OCI-LY1 (cell line): ENCODE results near the gene VTI1A.

Experiments
- CTCF ChIP-seq: fragments of 200-600 bp; sonication (generic), shearing (Covaris generic); IDR thresholded peaks from 2 replicates; pipeline ENCODE4 v1.5.1; 2017; ENCODE audit warnings: mild to moderate bottlenecking, antibody characterized with exemption, low read length, moderate library complexity, mixed read lengths
- EZH2 ChIP-seq: fragments of 200-600 bp; sonication (generic), shearing (Covaris generic); IDR thresholded peaks from 2 replicates; pipeline ENCODE4 v1.8.0; 2017; ENCODE audit warnings: borderline replicate concordance, mixed run types, mild to moderate bottlenecking, antibody characterized with exemption, low read length, moderate library complexity, mixed read lengths

- TF ChIP-seq CTCF (peak; percentile 78), EZH2 (no peak)
Measured at GRCh38 chr10:112471878-112472487, 25.0 kb downstream of the VTI1A start.
